Muscle layer of duodenum (tissue), 2 donors: ENCODE measurements around the gene KRT40.

ENCODE experiments used
- H3K27ac ChIP-seq: one replicate; pipeline ENCODE4 v1.7.0; 2013; ENCODE audit warnings: mild to moderate bottlenecking, low read length
- H3K27me3 ChIP-seq: one replicate; pipeline ENCODE4 v1.7.0; 2013; ENCODE audit warnings: low read depth, mild to moderate bottlenecking, control low read depth, low read length
- H3K36me3 ChIP-seq, 2 donors: one replicate each; pipeline ENCODE4 v1.7.0; 2013; ENCODE audit warnings: low read length in 2 of 2, control low read depth in 1 of 2, mild to moderate bottlenecking in 1 of 2; ENCODE audit not compliant: insufficient read depth in 2 of 2, control insufficient read depth in 1 of 2
- H3K4me1 ChIP-seq, 2 donors: one replicate each; pipeline ENCODE4 v1.7.0; 2013; ENCODE audit warnings: low read length in 2 of 2, mild to moderate bottlenecking in 2 of 2, control low read depth in 1 of 2, moderate library complexity in 1 of 2; ENCODE audit not compliant: insufficient read depth in 2 of 2, control insufficient read depth in 1 of 2
- H3K4me3 ChIP-seq, 2 donors: one replicate each; pipeline ENCODE4 v1.7.0; 2013; ENCODE audit warnings: low read length in 2 of 2, low read depth in 1 of 2, mild to moderate bottlenecking in 1 of 2
- H3K9me3 ChIP-seq, 2 donors: one replicate each; pipeline ENCODE4 v1.7.0; 2013; ENCODE audit warnings: low read length in 2 of 2, control low read depth in 1 of 2, mild to moderate bottlenecking in 1 of 2; ENCODE audit not compliant: control insufficient read depth in 1 of 2
- donor health status: healthy.

The KRT40 gene

DNA sequence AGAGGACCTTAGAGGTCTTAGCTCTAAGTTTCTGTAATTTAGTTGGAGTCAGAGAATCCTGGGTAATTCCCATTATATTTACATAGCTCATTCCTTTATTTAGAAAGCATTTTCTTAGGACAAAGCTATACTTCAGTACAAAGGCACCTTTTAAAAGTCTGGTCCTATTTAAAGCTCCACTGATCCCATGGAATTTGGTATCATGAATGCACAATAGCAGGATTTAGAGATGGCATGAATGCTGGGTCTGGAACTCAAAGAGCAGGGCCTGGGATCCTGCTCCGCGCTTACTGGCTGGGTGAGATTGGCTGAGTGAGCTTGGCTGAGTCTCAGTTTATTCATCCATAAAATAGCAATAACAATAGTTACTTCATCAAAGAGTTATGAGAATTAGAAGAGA is 51.5 kb downstream of the KRT40 start:
- Histone ChIP-seq H3K27me3 (no peaks in the 10 kb centered on the region), H3K4me1 (peaks cover 0 to 4% of the 10 kb centered on the region in 2 donors)

DNA sequence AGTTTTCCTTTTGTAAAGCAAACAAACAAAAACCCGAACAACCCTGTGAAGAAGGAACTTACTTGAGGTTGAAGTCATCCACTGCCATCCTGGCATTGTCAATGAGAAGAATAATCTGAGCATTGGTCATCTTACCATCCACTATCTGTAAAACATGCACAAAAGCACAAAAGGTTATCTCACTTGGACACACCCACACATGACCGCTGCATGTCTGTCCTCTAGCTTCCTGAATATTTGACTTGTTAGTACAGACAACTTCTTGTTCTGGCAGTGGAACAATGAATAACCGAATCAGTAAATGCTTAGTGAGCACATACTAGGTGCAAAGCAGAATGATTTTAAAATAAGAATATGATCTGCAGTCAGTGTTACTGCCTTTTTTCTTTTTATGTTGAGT is 52.8 kb downstream of the KRT40 start:
- Histone ChIP-seq H3K4me1 (no peaks in the 10 kb centered on the region), H3K36me3 (no peaks in the 10 kb centered on the region), H3K9me3 (no peaks in the 10 kb centered on the region), H3K27ac (no peak overlapping the region), H3K27me3 (no peaks in the 10 kb centered on the region), H3K4me3 (no peak overlapping the region)

More for the DNA sequence above, 51.5 kb downstream of the KRT40 start:
- Histone ChIP-seq H3K27ac (no peak overlapping the region), H3K4me3 (no peak overlapping the region), H3K9me3 (no peaks in the 10 kb centered on the region), H3K36me3 (no peaks in the 10 kb centered on the region)
